Stimulated activated CD4-positive, alpha-beta T cell treated with anti-CD3 and anti-CD28 coated beads, Interleukin-15, amount 100 ng/mL, for 24 hours (primary cell): ENCODE measurements around the gene CLCN4.

Source experiments
- DNase-seq: peaks from one replicate; pipeline ENCODE4 v3.0.0-alpha.2; 2020

CLCN4 gene

DNA sequence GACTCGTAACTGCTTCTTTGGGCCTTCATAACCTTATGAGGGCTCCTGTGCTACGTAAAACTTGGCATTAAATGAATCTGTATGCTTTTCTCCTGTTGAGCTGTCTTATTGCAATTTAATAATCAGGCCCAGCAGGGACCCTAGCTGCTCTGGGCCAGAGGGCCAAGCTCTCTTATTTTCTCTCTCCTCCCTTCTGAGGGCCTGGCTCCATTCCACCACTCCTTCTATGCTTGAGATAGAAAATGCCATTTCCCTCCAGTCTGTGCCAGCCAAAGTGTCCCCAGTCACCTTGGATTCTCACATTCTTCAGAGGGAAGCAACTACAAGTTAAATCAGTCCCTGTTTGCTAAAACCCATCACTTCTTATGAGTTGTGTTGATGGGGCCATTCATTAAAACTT, 90.1 kb downstream of the CLCN4 start:
- DNase-seq, result no peak

DNA sequence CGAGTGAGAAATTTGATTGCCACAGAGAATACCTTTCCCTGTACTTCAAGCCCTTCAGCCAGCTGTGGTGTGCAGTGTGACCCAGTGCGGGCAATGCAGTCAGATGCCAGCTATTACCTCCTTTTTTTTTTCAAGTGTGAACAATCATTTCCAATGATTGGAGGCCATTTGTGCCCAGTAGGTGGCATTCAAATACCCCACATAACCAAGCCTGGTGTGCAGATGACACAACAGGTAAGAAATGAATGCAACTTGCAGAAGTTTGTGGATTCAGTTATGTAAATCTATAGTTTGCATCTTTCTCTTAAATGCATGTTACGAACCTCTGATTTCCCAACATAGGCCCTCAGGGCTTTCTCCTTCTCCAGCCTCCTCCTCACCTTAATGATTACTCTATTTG, 98.0 kb downstream of the CLCN4 start:
- DNase-seq, result no peak

DNA sequence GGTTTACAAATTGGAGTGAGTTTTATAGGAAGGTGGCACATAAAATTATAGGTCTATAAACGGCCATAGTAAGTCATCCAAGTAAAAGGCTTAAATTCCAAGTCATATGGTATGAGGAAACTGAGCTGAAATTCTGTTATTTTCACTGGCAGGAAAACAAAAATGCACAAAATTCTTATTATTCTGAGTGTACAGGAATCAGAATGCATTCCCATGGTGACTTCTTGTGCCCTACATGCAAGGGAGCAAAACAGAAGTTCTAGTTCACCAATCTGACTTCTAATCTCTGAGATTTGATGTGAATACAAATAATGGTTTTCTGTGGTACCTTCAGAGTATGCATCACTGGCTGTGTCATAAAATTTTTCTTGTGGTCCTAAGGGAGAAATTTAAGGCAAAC, 102.9 kb downstream of the CLCN4 start:
- no peak for DNase-seq

DNA sequence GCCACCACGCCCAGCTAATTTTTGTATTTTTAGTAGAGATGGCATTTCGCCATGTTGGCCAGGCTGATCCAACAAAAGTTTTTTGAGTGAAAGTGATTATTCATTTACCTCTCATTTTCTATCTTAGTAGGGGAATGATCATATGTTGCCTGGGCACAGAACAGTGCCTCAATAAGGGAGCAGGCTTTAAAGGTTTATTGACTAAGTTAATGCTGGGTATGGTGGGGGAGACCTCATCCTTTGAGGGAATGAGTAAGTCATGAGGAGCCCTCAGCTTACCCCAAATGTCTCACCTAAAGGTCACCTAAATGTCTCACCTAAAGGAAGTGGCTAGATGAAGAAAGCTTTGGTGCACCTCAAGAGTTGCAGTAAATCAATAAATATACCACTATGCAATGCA, 109.0 kb downstream of the CLCN4 start:
- no peak for DNase-seq

DNA sequence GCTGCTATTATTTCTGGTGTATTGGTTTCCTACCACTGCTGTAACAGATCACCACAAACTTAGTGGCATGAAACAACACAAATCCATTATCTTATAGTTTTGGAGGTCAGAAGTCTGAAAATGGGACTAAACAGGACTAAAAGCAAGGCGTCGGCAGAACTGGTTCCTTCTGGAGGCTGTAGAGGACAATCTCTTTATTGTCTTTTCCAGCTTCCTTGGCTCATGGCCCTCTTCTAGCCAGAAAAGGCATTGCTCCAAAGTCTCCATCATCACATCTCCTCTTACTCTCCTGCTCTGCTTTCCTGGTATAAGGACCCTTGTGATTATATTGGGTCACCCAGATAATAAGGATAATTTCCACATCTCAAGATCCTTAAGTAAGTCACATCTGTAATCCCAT, 121.9 kb downstream of the CLCN4 start:
- DNase-seq, result no peak

DNA sequence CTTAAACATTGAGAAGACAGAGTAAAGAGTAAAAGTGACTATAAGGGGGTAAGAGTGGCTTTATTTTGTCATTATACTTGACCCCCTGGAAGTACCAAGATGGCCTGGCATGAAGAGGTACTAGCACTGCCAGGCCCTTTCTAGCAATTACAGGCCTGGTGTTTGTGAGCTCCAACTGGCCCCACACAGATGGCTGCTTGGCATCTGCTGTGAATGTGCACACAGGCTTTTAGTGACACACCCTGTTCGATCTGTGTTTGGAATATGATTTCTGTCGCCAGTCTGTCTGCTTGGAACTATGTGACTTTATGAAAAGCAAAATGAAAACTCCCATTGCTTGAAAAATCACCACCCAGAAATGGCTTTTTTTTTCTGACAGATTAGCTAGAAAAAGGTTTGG, 123.3 kb downstream of the CLCN4 start:
- no peak for DNase-seq

DNA sequence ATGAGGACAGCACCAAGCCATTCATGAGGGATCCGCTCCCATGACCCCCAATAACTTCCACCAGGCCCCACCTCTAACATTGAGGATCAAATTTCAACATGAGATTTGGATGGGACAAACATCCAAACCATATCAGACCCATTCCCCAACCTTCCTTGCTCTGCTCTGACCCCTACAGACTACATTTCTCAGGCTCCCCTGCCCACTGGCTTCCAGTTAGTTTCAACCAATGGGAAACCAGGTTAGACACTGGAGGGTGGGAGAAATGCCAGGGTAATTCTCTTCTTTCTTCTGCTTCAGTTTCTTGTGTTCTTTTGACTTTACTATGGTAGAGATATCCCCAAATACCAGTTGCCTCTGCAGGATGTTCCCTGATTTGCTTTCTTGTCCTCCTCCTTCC, 125.7 kb downstream of the CLCN4 start:
- DNase-seq, result no peak

DNA sequence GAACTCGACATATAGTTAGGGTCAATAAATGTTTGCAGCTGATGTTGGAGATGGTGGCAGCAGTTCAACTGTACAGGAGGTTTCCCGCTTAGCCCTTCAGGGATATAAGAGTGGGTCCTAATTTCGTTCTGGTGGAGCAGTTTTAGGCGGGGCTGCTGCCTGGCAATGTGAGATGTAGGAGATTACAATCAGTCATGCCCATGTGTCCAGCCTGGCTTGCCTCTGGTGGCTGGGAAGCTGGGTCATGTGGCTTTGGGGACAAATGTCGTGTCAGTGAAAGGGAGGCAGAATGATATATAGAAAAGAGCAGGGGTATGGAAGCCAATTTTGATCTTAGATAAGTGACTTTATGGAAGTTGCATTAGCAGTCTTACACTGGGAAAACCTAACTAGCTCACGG, 129.4 kb downstream of the CLCN4 start:
- DNase-seq, result no peak
